ENCODE data around the gene CCND3. TPM values are rescaled to one million over a fixed set of nuclear protein-coding genes. Genes with fewer than 3 reads are reported as not detected.
A peak's percentile ranks its signal among the peaks of the same experiment; 100 is the strongest.

The CCND3 gene
- total RNA-seq, 1 experiment from 2014 or later, result 26.6 TPM

DNA sequence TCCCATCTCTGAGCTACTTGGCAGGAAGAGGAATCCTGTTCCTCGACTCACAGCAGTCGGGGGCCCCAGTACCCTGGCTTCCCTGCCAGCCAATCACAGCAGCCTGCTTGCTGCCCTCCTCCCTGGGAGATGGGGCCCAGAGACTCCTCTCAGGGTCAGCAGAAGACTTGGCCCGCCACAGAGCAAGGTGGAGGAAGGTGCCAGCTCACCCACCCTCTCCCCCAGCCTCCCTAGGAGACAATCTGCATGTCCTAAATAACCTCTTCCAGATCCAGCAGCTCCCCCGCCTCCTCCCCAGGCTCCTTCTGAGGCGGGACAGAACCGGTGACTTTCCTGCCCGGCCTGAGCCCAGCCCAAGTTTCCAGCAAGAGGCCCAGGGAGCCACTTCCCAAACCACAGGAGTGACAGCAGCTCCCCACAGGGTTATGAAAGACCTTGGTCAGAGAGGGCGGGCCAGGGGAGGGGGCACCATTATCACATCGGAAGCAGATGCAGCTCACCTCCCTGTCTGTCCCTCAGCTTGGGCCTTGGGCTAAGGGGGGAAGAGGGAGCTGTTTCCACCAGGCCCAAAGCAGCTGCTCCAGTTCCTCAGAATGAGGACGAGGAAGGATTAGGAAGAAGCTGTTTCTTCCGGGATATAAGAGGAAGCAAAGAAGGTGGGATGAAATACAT is 2.3 kb downstream of the CCND3 start:
- RAD21 ChIA-PET (ENCODE audit: low non-redundant PET in 1 of 2, low total read pairs in 2 of 2, uncharacterized antibody in 2 of 2, unreplicated experiment in 2 of 2), result interaction anchor here (1.0 to 1.5 kb wide), 2 partner anchors 105 to 106 kb away, joined by 3 to 4 read pairs; no protein-coding TSS in a partner anchor
- Histone ChIP-seq H3K4me3 (replicated peaks in 1 of 2; ENCODE audit: low read depth in 1 of 2, low read length in 2 of 2) (no peak overlapping the region), H3K27me3 (ENCODE audit: insufficient read depth, low read length) (no peaks in the 10 kb centered on the region), H3K9me3 (ENCODE audit: control insufficient read depth in 1 of 2, insufficient read depth in 1 of 2, low read depth in 1 of 2, low read length in 2 of 2) (no peaks in the 10 kb centered on the region), H3K36me3 (ENCODE audit: control insufficient read depth in 1 of 2, insufficient read depth in 2 of 2, low read length in 2 of 2) (peaks cover 0 to 7% of the 10 kb centered on the region in 2 experiments; a peak in 2 of 4 replicates), H3K4me1 (ENCODE audit: control insufficient read depth in 1 of 2, insufficient read depth in 2 of 2, low read length in 2 of 2) (peaks cover 12 to 35% of the 10 kb centered on the region in 2 experiments; a peak in 3 of 4 replicates), H3K79me2 (ENCODE audit: insufficient read depth, low read length) (no peaks in the 10 kb centered on the region; the same call in 1 of the 2 replicates), H3K4me2 (ENCODE audit: low read length) (peak overlapping the region; percentile 84), H3K9me2 (ENCODE audit: insufficient read depth) (no peaks in the 10 kb centered on the region), H2AFZ (ENCODE audit: low read depth, low read length, poor library complexity, severe bottlenecking) (no peak overlapping the region), H4K20me1 (ENCODE audit: insufficient read depth) (no peaks in the 10 kb centered on the region), H3K9ac (ENCODE audit: low read length) (no peak overlapping the region), H3K27ac (ENCODE audit: low read depth, low read length) (no peak overlapping the region)
- CTCF ChIA-PET, result interaction anchor here (1.1 to 4.8 kb wide), 3 partner anchors 11 to 138 kb away, joined by 3 to 23 read pairs (median 4); partner anchors contain the start of genes BYSL and MED20
- TF ChIP-seq SRF (IDR thresholded peaks at IDR 0.05; ENCODE audit: low read depth) (no peak), ELF1 (IDR thresholded peaks at IDR 0.05; ENCODE audit: borderline replicate concordance, low read depth) (no peak), ZFX (IDR thresholded peaks at IDR 0.05) (no peak), POLR2AphosphoS5 (IDR thresholded peaks at IDR 0.05; ENCODE audit: low read depth, low read length) (no peak), EZH2 (IDR thresholded peaks at IDR 0.05) (no peak), ZNF274 (IDR thresholded peaks at IDR 0.05; ENCODE audit: low read depth, low read length) (no peak), FOSL1 (IDR thresholded peaks at IDR 0.05; ENCODE audit: low read depth) (no peak), CEBPB (IDR thresholded peaks at IDR 0.05; ENCODE audit: low read depth) (no peak), SIN3A (IDR thresholded peaks at IDR 0.05; ENCODE audit: low read depth) (no peak), JUND (IDR thresholded peaks at IDR 0.05) (no peak), EZH2phosphoT487 (IDR thresholded peaks at IDR 0.05; ENCODE audit: borderline replicate concordance) (no peak), RAD21 (IDR thresholded peaks at IDR 0.05; ENCODE audit: low read depth) (no peak)
- TF ChIP-seq, protein P1, sequence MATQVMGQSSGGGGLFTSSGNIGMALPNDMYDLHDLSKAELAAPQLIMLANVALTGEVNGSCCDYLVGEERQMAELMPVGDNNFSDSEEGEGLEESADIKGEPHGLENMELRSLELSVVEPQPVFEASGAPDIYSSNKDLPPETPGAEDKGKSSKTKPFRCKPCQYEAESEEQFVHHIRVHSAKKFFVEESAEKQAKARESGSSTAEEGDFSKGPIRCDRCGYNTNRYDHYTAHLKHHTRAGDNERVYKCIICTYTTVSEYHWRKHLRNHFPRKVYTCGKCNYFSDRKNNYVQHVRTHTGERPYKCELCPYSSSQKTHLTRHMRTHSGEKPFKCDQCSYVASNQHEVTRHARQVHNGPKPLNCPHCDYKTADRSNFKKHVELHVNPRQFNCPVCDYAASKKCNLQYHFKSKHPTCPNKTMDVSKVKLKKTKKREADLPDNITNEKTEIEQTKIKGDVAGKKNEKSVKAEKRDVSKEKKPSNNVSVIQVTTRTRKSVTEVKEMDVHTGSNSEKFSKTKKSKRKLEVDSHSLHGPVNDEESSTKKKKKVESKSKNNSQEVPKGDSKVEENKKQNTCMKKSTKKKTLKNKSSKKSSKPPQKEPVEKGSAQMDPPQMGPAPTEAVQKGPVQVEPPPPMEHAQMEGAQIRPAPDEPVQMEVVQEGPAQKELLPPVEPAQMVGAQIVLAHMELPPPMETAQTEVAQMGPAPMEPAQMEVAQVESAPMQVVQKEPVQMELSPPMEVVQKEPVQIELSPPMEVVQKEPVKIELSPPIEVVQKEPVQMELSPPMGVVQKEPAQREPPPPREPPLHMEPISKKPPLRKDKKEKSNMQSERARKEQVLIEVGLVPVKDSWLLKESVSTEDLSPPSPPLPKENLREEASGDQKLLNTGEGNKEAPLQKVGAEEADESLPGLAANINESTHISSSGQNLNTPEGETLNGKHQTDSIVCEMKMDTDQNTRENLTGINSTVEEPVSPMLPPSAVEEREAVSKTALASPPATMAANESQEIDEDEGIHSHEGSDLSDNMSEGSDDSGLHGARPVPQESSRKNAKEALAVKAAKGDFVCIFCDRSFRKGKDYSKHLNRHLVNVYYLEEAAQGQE (IDR thresholded peaks at IDR 0.05; ENCODE audit: low read depth), result no peak
- TF ChIP-seq, protein P2, sequence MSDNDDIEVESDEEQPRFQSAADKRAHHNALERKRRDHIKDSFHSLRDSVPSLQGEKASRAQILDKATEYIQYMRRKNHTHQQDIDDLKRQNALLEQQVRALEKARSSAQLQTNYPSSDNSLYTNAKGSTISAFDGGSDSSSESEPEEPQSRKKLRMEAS (IDR thresholded peaks at IDR 0.05), result no peak
- POLR2A ChIA-PET, result interaction anchor here (0.9 kb wide), 1 partner anchor 18 kb away, joined by 6 read pairs; the partner anchor contains the start of genes BYSL and MED20
- DNase-seq (ENCODE audit: low read depth, low spot score), result no peak
- ATAC-seq, result no peak
- intact Hi-C loops (cut with micrococcal nuclease), result loop anchor here (5.0 kb wide), 1 partner anchor 152 kb away; the partner anchor contains the start of gene TOMM6
- BruUV-seq (replicated peaks), result no TSS peak

All from HCT116 (cell line).